DMS53 treated with DMSO at 0.1 percent for 48 hours (cell line): ENCODE results near the gene P2RY1.
A peak's percentile ranks its signal among the peaks of the same experiment; 100 is the strongest.

Experiments
- DNase-seq: peaks from one replicate; lab custom pipeline; 2025; ENCODE audit not compliant: unreplicated experiment; lab: John Stamatoyannopoulos, UW

Gene P2RY1, protein sequence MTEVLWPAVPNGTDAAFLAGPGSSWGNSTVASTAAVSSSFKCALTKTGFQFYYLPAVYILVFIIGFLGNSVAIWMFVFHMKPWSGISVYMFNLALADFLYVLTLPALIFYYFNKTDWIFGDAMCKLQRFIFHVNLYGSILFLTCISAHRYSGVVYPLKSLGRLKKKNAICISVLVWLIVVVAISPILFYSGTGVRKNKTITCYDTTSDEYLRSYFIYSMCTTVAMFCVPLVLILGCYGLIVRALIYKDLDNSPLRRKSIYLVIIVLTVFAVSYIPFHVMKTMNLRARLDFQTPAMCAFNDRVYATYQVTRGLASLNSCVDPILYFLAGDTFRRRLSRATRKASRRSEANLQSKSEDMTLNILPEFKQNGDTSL

DNA sequence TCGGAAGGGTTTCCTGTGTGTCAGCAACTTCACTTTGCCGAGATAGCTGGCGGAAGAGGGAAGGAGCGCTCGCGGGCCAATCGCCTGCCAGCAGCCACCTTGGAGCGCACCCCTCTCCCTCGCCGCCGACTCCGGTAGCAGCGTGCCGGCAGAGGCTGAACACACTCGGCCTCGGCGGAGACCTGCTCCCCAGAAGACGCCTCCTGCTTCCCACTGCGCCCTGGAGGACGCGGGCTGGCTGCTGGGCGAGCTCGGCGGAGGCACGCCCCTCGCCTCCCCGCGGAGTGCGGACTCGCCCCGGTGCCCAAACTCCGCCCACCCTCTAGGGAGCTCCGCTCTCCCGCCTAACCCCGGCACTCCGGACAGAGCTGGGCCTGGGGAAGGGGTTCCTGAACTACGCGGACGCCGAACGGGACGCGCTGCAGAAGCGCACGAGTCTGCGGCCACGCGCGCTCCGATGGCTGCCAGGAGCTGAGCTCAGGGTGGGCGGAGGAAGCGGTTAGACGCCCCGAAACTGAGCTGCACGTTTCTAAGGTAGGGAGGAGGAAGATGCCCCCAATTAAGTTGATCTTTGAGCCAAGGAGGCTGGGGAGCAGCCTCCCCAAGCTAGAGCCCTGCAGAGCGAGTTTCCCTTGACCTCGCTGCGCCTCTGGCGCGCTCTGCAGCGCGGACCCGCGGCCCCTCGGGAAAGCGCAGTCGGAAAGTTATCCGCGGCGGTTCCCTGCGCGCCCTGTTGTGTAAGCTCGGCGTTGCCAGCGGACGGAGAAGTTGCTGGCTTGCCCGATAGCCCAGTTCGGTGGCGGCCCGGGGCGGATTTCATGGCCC, at the start of gene P2RY1:
P2RY1 (plus strand) TSS at position 356 of the 825 bp plus-strand sequence. CDS start 652 bp downstream, outside the sequence.
- peak; percentile 15 for DNase-seq

GRCh38 chr3:152786977-152787681, 47.8 kb upstream of the P2RY1 start:
- DNase-seq = no peak

- DNase-seq = no peak
Observed at GRCh38 chr3:152790651-152791387, 44.1 kb upstream of the P2RY1 start.

DNA sequence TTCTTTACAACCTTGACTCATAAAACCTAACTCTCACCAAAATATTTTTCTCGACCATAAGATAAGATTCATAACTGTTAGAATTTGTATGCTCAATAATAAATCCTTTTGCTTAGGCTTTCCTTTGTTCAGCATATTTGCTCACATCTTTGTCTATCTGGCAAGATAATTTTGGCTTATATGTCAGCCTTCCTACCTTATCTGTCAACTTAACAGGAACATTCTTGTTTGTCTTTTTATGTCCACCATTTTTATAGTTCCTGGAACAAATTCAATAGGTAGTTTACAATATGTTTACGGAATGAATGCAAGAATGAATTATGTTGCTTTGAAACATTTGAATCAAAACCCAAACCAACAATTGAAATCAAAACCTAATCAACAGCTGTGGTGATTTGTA, 41.0 kb upstream of the P2RY1 start:
- DNase-seq = no peak

DNA sequence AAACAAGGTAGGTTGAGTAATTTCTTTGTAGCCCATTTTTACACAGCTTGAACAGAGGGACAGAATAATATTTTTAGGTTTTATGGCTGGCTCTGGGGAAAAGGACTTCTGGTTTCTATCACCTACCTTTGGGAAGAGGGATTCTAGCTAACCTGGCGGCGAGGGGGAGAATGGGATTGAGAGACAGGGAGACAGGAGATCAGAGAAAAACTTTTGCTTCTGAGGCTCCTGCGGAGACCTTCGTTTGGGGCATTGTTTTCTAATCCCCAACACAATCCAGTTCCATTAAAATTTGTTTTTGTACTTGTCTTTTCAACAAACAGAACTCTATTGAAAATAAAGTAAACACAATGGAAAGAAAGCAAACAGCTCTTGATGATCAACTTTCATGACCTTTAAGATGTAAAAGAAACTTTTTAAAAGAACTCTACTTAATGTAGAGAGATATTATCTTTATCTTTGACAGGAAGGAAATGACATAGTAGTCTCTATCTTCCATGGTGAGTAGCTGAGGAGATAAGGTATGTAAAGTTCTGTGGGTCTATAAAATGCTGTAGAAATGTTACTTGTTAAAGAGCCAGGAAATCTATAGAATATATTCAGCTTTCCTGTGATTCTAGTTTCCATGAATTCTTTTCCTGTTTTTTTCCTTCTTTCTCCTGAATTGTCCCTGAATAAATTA, 37.0 kb upstream of the P2RY1 start:
- DNase-seq = no peak

GRCh38 chr3:152811974-152812760, 22.8 kb upstream of the P2RY1 start:
- no peak for DNase-seq

DNA sequence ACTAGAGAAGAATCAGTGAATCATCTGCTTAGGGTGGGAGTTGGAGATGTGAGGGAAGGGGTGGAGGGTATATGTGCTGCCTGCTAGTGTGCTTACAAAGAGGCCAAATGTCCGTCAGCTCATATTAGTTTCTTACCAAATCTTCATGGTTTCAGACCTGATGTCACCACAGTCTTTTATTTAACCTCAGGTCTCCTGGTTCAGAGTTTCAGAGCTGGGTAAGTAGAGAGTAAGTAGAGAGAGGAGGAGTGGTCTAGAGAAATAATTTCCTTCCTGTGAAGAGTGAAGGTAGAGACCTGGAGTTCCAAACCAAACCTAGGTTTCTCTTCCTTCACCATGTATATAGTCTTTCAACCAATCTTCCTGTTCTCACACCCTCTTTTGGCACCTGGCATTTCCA, 17.5 kb upstream of the P2RY1 start:
- DNase-seq = no peak

DNA sequence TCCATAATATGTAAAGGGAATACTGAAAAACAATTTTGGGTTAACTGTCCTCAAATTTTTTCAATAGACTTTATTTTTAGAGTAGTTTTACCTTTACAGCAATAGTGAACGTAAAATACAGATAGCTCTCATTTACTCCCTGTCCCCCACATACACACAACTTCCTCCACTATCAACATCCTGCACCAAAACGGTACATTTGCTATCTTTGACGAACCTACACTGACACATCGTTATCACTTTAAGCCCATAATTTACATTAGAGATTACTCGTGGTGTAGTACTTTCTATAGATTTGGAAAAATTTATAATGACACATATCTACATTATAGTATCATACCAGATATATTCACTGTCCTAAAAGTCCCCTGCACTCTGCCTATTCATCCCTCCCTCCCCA, 16.9 kb upstream of the P2RY1 start:
- no peak for DNase-seq

DNA sequence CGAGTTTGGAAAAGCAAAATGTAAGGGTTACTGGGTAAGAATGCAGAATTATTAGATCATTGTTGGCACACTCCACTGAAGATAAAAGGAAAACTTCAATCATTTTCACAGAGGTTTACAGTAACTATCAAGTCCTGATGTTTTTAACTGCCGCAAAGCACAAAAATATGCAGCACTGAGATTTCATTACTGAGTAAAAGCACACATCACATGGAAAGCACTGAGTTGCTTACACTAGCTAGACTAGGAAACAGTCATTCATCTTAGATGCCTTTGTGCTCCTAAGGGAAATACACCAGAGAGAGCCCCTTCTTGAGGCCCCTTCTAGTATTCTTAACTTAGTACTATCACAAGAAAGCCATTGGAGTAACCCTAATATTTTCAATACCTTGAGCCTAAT, 11.8 kb upstream of the P2RY1 start:
- DNase-seq = no peak

- DNase-seq = no peak
Observed at GRCh38 chr3:152823781-152824180, 11.2 kb upstream of the P2RY1 start.

DNA sequence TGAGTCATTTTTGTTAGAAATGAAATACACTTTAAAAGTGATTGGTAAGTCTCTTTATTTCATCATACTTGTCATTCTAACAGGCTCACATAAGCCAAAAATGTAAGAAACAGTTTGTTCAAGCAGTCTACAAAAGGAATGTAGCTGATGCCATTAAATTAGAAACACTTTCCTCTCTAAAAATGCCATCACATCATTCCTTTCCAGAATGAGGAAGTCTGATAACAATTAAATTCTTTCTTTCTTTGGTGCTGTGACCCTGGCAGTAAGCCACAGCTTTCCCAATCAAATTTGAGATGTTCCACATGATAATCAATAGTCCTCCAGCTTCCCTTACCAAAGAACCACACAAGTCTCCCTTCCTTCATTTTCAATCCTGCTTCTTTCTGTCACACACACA, 9.4 kb upstream of the P2RY1 start:
- DNase-seq = no peak

DNA sequence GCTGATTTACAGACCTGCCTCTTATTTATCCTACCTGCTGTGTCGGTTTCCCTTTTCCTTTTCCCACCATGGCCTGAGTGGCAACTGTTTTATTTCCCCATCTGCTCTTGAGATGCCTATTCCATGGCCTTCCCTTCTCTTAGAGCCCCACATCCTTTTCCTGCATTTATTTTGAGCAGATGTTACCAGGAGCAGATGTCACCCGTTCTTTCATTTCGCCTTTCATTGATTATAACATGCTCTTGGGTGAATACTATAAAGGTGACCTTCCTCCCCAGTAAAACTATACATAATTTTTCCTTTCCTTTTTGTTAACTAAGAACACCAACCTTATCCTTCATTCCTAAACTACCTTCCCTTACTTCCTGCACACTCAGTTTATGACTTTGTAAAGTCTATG, 8.5 kb upstream of the P2RY1 start:
- DNase-seq = no peak

DNA sequence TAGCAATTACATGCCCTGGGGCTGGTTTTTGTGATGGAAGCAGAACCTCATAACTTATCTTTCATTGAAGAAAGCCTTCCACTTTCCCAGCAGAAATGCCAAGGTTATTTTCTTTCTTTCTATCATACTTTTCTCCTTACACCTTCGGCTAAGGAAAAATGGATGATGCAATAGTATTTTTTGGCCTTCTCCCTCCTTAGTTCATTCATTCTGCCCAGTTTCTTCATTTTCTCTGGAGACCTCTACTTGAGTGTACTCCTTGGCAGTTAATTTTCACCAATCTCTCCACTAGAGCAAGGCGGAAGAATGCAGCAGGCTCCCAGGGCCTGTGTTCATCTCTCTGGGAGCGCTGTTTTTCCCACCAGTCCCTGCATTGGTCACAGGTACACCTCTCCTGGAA, 7.6 kb upstream of the P2RY1 start:
- DNase-seq = no peak

GRCh38 chr3:152828075-152828840, 6.7 kb upstream of the P2RY1 start:
- no peak for DNase-seq

GRCh38 chr3:152830245-152830644, 4.7 kb upstream of the P2RY1 start:
- DNase-seq = no peak

GRCh38 chr3:152832046-152832445, 2.9 kb upstream of the P2RY1 start:
- DNase-seq = no peak

- no peak for DNase-seq
Observed at GRCh38 chr3:152833089-152833488, 1.8 kb upstream of the P2RY1 start.

- peak; percentile 62 for DNase-seq
Observed at GRCh38 chr3:152834191-152834775, 648 bp upstream of the P2RY1 start.
